NT2/D1 (cell line): Measurements from ENCODE around the gene DAPK2.

Experiments
- SUZ12 ChIP-seq: IDR thresholded peaks from 2 replicates; pipeline ENCODE4 v1.6.1; 2011; ENCODE audit not compliant: insufficient read length, insufficient read depth; ENCODE audit errors: extremely low read depth
- YY1 ChIP-seq: IDR thresholded peaks from 2 replicates; pipeline ENCODE4 v1.6.1; 2011; ENCODE audit not compliant: insufficient read length, insufficient read depth
- ZNF274 ChIP-seq: IDR thresholded peaks from 2 replicates; pipeline ENCODE4 v1.6.1; 2011; ENCODE audit warnings: mild to moderate bottlenecking, low read depth, low read length

GRCh38 chr15:64029633-64030032 lies 16.7 kb downstream of the DAPK2 start:
- no peak for TF ChIP-seq YY1
- TF ChIP-seq ZNF274 = no peak
- no peak for TF ChIP-seq SUZ12
